ENCODE results near the gene SPAG16.

The SPAG16 gene

DNA sequence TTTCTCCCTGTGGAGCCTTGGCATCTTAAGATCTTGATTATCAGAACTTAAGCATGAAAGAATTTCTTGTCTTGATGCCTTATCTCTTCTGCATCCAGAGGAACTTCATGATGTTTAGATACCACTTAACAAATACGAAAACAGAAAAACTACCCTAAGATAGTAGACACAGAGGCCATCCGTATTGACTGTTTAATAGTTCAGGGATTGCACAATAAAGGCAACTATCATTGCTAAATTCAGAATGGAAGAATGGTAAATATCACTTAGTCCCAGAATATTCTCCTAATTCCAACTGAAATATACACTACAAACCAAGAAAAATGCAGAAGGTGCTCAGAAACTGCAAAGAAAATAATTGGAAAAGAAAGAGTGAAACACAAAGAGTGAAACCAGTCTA, 912.0 kb downstream of the SPAG16 start:
- DNase-seq = no peak

DNA sequence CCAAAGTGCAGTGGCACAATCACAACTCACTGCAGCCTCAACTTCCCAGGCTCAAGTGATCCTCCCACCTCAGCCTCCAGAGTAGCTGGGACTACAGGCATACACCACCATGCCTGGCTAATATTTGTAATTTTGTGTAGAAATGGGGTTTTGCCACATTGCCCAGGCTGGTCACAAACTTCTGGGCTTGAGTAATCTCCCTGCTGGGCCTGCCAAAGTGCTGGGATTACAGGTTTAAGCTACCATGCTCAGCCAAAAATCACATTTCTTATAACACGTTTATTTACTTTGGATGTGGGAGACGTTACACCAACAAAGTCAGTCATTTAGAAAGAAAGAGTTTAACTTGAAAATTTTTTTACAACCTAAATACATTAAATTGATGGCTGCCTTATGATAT, 917.6 kb downstream of the SPAG16 start:
- DNase-seq = no peak

DNA sequence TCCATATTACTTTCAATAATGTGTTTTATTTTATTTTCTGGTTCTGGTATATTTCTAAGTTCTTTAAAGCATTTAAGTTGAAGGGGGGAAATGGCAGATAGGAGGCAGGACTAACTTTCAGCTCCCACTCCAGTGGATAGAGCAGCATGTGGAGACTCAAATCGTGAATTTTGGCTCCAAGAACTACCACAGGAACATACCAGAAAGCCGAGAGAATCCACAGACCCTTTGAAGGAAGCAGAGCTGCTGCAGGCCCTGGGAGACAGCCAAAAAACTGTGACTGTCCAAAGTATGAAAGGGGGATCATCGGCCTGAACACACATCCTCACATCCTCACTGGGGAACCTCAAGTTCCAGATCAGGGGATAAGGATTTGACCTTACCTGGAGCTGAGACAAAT, 919.0 kb downstream of the SPAG16 start:
- DNase-seq = no peak

DNA sequence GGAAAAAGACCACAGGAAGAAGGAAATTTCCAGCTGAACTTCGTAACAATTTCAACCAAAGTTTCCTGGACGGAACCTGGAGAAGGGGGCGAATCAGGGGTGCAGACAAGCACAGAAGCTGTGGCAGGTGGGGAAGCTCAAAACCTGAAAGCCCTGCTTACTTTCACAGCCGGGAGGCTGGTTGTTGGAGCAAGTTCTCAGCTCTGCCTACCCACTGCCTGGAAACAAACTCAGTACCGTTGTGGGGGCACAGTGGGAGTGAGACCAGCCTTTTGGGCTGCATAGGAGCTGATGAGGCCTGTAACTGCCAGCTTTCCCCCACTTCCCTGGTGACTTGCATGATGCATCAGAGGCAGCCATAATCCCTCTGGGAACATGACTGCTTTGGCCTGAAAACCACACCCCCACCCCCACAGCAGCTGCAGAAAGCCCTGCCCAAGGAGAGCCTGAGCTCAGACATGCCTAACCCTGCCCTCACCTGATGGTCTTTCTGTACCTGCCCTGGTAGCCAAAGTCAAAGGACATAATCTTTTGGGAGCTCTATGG, 919.6 kb downstream of the SPAG16 start:
- DNase-seq = no peak

DNA sequence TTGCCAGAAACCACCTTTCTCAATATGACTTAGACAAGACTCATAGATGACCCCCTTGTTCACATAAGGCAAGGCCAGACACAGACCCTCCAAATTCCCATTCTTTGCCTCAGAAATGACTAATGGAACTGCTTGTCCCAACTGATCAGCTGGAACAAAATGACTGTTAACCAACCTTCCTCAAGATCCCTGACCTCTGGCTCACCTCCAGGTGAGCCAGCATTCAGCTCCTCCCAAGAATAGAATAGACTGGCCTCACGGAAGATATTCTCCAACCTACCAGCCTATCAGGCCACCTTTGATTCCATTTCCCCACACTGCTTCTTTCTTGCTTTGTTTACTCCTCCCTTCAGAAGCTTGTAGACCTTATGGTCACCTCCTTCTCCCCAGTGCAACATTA, 930.8 kb downstream of the SPAG16 start:
- DNase-seq = no peak

DNA sequence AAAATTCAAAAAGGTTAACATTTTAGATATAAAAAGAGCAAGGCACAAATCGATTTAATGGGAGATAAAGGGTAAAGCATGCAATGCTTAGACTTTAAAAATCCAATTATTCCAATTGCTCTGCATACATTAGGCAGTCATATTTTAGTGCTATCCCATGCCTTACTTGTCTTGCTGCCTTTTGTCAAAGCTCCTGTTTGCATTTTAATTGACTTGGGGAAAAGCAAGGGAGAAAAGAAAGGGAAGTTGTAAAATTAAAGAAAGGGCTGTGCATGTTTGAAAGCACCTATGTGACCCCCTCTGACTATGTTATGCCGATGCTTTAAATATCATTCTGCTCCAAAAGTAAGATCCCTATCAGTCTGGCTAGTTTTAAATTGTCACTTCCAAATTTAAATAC, 932.9 kb downstream of the SPAG16 start:
- no peak for DNase-seq

DNA sequence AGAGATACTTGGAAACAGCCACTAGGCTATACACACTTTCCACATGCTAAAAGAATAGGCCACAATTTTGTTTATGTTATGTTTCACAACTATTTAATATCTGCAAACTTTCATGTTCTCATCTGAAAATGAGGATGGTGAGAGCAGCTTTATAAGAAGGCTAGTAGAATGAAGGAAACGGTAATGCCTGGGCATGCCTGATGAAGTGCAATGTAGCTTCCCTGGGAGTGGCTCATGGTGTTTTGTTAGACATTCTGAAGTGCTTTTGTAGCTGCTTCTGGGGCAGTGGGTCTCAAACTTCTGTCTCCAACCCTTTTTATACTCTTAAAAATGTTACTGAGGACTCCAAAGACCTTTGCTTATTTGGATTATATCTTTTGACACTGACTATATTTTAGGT, 933.3 kb downstream of the SPAG16 start:
- no peak for DNase-seq

DNA sequence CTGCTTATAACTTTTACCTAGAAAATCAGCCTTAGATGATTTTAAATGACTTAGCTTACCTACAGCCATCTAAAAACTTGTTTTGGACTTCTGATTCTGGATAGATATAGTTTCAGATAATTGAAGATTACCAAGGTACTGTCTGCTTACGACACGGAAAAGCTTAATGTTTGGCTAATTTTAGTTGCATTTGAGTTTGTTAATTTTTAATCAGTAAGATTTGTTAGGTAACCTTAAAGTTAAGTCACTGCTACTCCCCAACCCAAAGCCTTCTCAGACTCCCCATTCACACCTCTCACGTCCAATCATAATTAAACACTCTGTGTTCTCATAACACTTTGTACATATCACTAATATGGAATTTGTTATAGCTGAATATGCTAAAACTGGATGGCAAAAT, 936.0 kb downstream of the SPAG16 start:
- no peak for DNase-seq

DNA sequence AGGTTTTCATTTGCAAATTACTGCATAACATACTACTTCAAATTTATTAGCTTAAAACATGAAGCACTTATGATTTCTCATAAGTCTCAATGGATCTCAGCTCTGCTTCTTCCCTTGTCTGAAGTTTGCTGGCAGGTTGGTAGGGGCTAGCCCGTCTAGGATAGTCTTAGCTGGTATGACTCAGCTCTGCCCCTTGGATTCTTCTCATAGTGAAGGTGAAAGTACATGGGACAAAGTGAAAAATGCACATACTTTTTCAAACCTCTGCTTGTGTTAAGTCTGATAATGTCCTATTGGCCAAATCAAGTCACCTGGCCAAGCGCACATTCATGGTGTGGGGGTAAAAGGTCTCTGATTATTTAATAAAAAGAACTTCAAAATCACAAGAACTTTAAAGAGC, 941.8 kb downstream of the SPAG16 start:
- no peak for DNase-seq

DNA sequence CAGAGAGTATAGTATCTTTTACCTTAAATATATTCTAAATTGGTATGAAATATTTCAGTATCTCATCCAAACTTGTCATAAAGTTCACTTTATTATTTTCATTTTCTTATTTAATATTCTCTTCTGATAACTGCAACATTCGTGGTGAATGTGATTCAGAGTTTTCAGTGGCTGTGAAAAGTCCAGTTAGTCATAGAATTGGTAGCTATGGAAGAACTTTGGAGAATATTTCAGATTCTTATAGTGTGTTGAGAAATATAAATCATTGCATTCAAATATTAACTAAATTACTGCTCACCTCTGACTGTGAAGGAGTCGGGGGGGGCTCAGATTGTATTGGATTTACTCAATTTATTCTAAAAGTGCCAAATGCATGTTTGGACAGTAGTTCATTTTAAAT, 948.0 kb downstream of the SPAG16 start:
- DNase-seq = no peak

DNA sequence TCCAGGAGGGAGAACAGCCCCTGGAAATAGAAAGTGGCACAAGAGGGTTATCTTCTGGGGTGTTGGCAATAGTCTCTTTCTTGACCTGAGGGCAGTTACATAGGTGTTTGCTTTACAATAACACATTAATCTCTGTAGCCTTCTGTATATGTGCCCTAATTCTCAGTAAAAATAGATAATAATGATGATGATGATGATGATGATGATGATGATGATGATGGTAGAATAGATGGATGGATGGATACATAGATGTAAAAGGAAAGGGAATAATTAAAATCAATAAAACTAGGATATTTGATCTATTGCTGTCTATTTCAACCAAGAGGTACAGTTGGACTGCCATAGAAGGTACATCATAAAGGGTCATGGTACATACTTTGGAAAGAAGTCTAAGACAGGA, 948.9 kb downstream of the SPAG16 start:
- no peak for DNase-seq

DNA sequence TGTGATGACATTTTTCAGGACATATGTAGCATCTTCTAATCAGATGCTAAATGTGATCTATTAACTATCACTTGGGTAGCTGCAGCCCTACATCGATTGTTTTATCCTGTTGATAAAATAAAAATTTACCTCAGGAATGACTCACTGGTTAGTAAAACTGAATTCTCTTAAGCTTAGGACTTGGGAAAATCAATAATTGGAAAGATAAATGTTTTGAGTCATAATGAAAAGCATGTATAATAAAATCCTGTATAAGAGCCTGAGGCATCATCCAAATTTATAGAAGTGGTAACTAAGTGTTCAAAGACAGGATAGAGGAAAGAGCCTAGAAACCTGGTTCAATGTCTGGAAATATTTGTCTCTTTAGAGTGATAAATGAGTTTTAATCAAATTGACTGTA, 958.5 kb downstream of the SPAG16 start:
- DNase-seq = no peak

DNA sequence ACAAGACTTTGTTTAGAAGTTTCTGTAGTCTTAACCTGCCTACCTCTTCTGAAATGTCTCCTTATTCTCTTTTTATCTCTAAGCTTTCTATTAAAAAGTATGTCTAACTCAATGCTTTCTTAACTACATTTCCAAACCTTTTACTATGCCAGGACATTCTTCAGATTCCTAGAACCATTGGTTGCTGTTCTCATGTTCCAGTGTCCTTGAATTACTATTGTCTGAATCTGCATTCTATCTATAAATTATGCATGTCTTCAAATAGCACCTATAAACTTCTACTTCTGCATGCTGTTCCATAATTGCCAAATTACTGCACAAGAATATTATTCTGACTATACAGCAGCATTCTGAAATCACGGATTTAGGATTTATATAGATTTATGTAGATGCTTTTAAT, 960.6 kb downstream of the SPAG16 start:
- DNase-seq = no peak

DNA sequence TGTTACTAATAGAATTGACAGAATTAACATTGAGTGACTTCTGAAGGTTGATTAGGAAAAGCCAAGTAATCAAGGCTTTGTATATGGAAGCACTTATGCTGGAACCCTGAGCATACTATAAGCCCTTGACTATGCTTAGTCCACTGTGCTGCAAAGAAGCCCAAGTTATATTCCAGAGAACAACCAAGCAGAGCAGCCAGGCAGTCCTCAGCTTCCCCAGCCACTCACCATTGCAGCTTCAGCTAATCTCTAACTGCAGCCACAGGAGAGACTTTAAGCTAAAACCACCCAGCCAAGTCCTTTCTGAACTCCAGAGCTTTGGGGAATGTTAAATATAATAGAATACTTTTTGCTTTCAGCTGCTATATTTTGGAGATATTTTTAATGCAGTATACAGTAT, 962.2 kb downstream of the SPAG16 start:
- no peak for DNase-seq

DNA sequence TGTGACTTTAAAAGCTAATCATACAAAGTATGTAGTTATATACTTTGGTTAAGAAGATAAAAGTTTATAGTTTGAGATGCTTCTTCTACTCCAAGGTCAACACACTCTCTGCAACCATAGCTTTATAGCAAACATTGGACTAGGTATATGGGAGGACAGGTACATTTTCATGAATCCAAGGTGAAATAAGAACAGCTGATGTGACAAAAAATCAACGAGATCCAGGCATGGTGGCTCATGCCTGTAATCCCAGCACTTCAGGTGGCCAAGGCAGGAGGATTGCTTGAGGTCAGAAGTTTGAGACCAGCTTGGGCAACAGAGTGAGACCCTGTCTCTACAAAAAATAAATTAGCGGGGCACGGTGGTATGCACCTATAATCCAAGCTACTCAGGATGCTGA, 963.3 kb downstream of the SPAG16 start:
- no peak for DNase-seq

DNA sequence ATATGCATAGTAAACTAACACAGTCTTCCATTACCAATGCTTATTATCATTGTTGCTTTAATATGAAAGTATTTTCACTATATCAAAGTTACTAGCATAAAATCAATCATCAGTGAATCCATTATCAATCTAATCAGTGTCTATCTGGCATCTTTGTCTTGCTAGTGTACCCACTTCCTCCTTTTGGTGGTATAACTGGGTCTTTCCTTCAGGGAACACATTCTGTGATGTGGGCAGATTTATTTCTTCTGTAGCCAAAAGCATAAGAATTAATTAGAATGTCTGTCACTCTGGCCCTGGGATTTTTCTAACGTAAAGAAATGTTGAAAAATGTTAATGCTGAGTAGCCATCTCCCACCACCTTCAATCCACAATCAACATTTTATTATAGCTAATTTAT, 970.8 kb downstream of the SPAG16 start:
- no peak for DNase-seq

DNA sequence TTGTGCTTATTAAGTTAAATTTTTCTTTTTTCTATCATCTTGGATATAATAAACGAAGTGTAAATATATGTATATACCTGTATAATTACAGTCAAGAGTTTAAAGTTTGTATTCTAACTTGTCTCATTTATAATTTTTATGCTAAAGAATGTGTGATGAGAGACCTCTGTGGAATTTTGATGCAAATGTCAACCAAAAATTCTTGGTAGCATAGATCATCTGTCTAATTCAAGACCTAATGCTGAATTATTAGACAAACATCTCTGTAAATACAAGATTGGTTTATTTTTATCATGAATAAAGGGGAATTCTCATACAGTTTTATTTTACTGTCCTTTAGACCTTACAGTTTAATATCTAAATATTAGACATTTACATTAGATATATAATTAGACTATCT, 977.4 kb downstream of the SPAG16 start:
- no peak for DNase-seq

DNA sequence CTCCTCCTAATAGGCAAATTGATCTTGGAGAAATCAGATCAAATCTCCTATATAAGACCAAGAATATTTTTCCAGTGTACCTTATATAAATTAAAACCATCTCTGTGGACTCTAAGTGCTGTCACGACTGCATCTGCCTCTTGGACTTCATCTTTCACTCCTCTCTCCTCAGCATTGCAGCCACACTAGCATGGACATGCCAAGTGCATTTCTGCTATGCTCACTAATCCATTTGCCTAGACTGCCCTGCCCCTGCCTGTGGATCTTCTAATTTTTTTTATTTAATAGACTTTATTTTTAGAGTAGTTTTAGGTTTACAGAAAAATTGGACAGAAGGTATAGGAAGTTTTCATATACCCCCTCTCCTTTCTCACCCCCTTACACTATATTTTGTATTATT, 979.9 kb downstream of the SPAG16 start:
- no peak for DNase-seq

DNA sequence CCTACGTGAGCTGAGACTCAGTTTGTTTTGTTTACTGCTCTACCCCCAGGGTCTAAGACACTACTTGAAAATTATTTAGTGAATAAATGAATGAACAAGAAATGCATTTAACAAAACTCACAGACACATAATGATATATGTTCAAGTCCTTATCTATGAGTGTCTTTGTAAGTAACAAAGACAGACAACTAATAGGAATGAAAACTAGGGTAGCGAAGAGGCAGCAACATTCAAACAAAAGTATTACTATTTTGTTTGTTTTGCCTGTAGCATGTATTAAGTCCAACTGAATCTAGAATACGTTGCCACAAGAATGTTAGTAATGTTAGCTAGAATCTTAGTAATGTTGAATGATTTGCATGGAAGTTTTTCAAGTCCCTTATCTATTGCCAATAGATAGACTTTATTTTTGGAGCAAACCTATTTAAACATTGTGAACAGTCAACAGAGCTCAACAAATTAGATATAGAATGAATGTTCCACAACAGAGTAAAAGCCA, 981.8 kb downstream of the SPAG16 start:
- no peak for DNase-seq

DNA sequence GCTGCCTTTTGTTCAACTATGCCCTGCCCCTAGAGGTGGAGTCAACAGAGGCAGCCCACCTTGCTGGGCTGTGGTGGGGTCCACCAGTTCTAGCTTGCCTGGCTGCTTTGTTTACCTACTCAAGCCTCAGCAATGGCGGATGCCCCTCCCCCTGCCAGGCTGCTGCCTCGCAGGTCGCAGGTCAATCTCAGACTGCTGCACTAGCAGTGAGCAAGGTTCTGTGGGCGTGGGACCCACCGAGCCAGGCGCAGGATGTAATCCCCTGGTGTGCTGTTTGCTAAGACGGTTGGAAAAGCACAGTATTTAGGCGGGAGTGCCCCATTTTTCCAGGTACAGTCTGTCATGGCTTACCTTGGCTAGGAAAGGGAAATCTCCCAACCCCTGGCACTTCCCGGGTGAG, 993.6 kb downstream of the SPAG16 start:
- DNase-seq = no peak

DNA sequence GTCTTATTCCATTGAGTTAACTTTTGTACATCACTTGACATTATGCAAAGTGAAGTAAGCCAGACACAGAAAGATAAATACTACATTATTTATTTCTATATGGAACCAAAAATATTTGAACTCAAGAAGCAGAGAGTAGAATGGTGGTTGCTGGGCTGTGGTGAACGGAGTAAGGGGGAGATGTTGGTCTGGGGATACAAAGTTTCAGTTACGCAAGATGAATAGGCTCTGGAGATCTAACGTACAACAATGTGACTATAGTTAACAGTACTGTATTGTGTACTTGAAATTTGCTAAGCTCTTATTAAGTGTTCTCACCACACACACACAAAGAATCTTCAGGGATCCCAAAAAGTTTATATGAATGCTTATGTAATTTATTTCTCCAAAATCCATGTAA, 1001.7 kb downstream of the SPAG16 start:
- DNase-seq = no peak

DNA sequence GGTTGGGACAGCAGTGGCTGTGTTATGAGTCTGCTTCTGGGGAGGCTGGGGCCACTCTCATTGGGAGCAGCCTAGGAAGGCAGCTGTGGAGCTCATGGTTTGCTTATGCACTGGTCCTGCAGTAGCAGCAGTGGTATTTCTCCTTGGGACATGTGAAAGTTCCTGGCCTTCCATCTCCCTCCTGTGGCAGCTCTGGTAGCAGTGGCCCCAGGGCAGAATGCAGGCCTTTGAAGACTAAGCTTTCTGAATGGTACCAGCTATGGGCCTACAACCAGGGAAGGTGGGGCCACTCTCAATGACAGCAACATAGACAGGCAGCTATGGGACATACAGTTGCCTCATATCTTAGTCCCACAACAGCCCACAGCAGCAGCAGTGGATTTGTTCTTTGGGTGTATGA, 1009.3 kb downstream of the SPAG16 start:
- DNase-seq = no peak

DNA sequence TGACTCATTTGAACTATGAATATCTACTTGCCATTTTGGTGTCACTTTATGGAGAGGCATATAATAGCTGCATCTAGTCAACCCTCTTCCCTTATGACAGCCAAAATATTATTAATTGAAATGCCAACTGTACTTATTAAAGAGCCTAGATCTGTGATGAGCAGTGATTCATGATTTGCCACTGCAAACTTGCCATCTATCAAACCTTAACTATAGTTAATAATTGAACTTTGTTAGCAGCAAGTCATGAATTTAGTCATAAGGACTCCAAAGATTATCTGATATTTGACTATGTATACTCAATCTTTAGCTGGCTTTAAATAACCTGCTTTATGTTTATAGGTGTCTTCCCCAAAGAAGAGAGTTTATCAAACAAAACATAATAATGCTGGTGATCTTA, 1010.2 kb downstream of the SPAG16 start:
- no peak for DNase-seq

DNA sequence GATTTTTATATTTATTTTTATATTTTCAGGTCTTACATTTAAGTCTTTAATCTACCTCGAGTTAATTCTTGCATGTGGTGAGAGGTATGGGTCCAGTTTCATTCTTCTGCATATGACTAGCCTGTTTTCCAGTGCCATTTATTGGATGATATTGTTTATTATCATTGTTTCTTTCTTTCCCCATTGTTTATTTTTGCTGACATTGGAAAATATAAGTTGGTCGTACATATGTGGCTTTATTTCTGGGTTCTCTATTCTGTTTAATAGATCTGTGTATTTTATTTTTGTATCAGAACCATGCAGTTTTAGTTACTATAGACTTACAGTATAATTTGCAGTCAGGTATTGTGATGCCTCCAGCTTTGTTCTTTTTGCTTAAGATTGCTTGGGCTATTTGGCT, 1013.2 kb downstream of the SPAG16 start:
- DNase-seq = no peak

DNA sequence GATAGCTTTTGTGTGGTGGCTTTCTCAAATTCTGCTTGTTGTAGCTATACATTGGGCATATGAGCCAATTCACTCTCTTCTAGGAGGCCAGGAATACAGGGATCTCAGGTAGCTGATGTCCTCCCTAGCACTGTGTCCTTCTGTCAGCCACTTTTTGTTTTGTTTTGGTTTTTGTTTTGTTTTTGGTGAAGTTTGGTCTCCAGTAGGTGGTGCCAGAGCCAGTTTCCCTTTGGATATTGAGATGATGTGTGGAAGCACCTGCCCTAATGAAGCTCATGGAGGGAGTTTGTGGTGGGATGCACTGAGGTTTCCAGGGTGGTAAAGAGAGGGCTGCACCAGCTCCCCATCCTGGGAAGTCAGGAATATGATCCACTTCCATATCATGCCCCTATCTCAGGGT, 1026.1 kb downstream of the SPAG16 start:
- DNase-seq = no peak

DNA sequence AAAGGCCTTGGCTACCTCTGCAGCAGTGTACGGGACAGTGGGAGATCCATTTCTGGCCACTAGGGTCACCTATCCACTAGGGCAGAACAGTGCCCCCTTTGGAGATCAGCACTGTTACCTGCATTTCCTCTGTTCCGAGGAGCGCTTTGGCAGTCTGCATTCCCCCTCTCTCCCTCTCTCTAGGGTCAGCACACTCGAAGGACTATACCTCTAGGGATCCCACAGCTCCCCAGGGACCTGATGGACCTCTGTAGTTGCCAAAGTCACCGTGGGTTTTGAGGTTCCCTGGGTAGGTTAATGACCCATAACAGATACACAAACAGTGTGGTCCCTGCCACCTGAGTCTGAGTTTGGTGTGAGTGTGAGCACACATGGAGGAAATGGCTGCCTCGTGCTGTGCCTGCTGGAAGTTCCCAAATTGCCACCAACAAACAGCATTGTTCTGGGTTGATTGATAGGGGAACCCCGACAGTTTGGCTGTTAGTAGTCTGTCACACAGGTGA, 1026.8 kb downstream of the SPAG16 start:
- no peak for DNase-seq

All from NCI-H2227 treated with DMSO at 0.1 percent for 48 hours (cell line).